ENCODE results near the gene CRMP1. TPM values are rescaled to one million over a fixed set of nuclear protein-coding genes. Genes with fewer than 3 reads are reported as not detected.

CRMP1 gene
- total RNA-seq, 2 donors from 2014 or later, result 1.3 to 1.6 TPM

GRCh38 chr4:5883916-5884315 lies 9.0 kb downstream of the CRMP1 start:
- Histone ChIP-seq H3K27me3 (peaks cover 0 to 10% of the 10 kb centered on the region in 2 donors), H3K27ac (no peak overlapping the region), H3K9me3 (no peaks in the 10 kb centered on the region), H3K4me3 (no peak overlapping the region), H3K4me1 (peaks cover 13% of the 10 kb centered on the region), H3K36me3 (replicated peaks in 1 of 2; ENCODE audit: insufficient read depth in 1 of 2, low read depth in 2 of 2) (no peaks in the 10 kb centered on the region)
- ATAC-seq (no peak), DNase-seq (no peak)
- intact Hi-C loops (cut with DNase I), result no loop called here
- WGBS, 2 donors, result 26 to 37% methylated on average over 1 of the region's 1 CpG
- TF ChIP-seq CTCF (IDR thresholded peaks at IDR 0.05) (no peak), POLR2A (IDR thresholded peaks at IDR 0.05) (no peak)

- WGBS, 2 donors, result 55 to 63% methylated on average over 3 of the region's 3 CpGs
- Histone ChIP-seq H3K4me3 (no peak overlapping the region), H3K4me1 (peaks cover 9% of the 10 kb centered on the region), H3K9me3 (no peaks in the 10 kb centered on the region), H3K36me3 (replicated peaks in 1 of 2; ENCODE audit: insufficient read depth in 1 of 2, low read depth in 2 of 2) (no peaks in the 10 kb centered on the region), H3K27me3 (peaks cover 0 to 7% of the 10 kb centered on the region in 2 donors), H3K27ac (no peak overlapping the region)
- DNase-seq (no peak), ATAC-seq (no peak)
- no peak for TF ChIP-seq CTCF (IDR thresholded peaks at IDR 0.05)
- no peak for TF ChIP-seq POLR2A (IDR thresholded peaks at IDR 0.05)
- intact Hi-C loops (cut with DNase I), result no loop called here
Observed at GRCh38 chr4:5882947-5883346, 9.9 kb downstream of the CRMP1 start.

DNA sequence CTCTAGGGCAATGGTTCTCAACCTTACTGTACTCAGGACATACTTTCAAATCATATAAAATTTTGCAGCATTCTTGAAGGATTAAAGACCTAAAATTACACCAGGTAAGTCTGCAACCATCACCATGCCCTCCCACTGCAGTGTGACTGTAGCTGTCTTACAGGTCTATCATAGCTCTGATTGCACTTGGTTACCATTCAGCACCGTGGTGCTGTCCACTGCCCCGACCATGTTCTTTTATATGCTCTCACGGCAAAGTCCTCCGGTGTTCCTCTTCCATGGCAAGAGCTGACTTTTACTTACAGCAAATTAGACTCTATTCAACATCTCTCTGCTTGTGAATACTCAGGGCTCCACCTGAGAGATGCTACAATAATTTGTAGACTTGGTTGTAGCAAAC lies 11.5 kb downstream of the CRMP1 start:
- WGBS, 2 donors, result 11 to 16% methylated on average over 4 of the region's 4 CpGs
- TF ChIP-seq POLR2A (IDR thresholded peaks at IDR 0.05), result no peak
- TF ChIP-seq CTCF (IDR thresholded peaks at IDR 0.05), result no peak
- H3K27ac ChIP-seq, result no peak overlapping the region
- H3K27me3 ChIP-seq, result no peaks in the 10 kb centered on the region
- no peaks in the 10 kb centered on the region for H3K4me1 ChIP-seq
- no peak for ATAC-seq
- H3K36me3 ChIP-seq (replicated peaks in 1 of 2; ENCODE audit: insufficient read depth in 1 of 2, low read depth in 2 of 2), result no peaks in the 10 kb centered on the region
- no peak for DNase-seq
- intact Hi-C loops (cut with DNase I), result no loop called here
- H3K4me3 ChIP-seq, result no peak overlapping the region
- no peaks in the 10 kb centered on the region for H3K9me3 ChIP-seq

GRCh38 chr4:5878359-5878758 lies 14.5 kb downstream of the CRMP1 start:
- no peak for TF ChIP-seq CTCF (IDR thresholded peaks at IDR 0.05)
- no peak for TF ChIP-seq POLR2A (IDR thresholded peaks at IDR 0.05)
- no peak for ATAC-seq

GRCh38 chr4:5877392-5877791 lies 15.5 kb downstream of the CRMP1 start:
- Histone ChIP-seq H3K4me3 (no peak overlapping the region), H3K9me3 (no peaks in the 10 kb centered on the region)

More at GRCh38 chr4:5878359-5878758, 14.5 kb downstream of the CRMP1 start:
- H3K9me3 ChIP-seq, result no peaks in the 10 kb centered on the region
- H3K27ac ChIP-seq, result no peak overlapping the region
- intact Hi-C loops (cut with DNase I), result no loop called here
- H3K27me3 ChIP-seq, result no peaks in the 10 kb centered on the region
- no peak for DNase-seq
- no peaks in the 10 kb centered on the region for H3K36me3 ChIP-seq (replicated peaks in 1 of 2; ENCODE audit: insufficient read depth in 1 of 2, low read depth in 2 of 2)
- no peaks in the 10 kb centered on the region for H3K4me1 ChIP-seq
- WGBS, 2 donors, result 60% methylated on average over 6 of the region's 6 CpGs
- H3K4me3 ChIP-seq, result no peak overlapping the region

More at GRCh38 chr4:5877392-5877791, 15.5 kb downstream of the CRMP1 start:
- ATAC-seq, result no peak
- Histone ChIP-seq H3K27ac (no peak overlapping the region), H3K4me1 (no peaks in the 10 kb centered on the region), H3K27me3 (no peaks in the 10 kb centered on the region), H3K36me3 (replicated peaks in 1 of 2; ENCODE audit: insufficient read depth in 1 of 2, low read depth in 2 of 2) (no peaks in the 10 kb centered on the region)
- TF ChIP-seq POLR2A (IDR thresholded peaks at IDR 0.05) (no peak), CTCF (IDR thresholded peaks at IDR 0.05) (no peak)
- no peak for DNase-seq
- intact Hi-C loops (cut with DNase I), result no loop called here
- WGBS, 2 donors, result 58 to 68% methylated on average over 9 of the region's 9 CpGs

Data from body of pancreas (tissue), 4 donors.